ENCODE measurements around the gene SIK2. TPM values are rescaled to one million over a fixed set of nuclear protein-coding genes. Genes with fewer than 3 reads are reported as not detected.
A peak's percentile ranks its signal among the peaks of the same experiment; 100 is the strongest.

Gene SIK2
- total and polyA plus RNA-seq, 2 donors (not counting 3 experiments of a cell fraction or from before 2014, with no cell fraction given): 14.6 to 17.1 TPM

DNA sequence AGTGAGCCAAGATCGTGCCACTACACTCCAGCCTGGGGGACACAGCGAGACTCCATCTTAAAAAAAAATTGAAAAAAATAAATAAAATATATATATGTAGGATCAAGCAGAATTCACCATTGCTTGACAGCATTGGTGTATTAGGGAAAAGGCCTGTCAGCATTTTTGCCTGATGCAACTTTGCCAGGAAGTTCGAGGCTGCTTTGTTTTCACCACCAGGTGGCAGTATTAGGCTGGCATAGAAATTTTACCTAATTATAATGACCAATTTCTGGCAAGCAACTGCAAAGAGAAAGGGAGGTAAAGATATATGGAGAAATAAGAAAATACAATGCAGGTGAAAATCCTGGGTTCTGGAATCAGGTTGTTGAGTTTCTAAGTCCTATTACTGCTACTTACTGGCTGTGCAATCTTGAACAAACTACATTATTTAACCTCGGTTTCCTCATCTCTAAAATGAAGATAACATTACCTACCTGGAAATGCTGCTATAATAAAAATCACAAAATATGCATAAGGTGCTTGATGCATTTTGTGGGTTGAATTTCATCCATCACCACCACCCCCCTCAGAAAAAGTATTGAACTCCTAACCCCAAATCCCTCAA lies 37.0 kb upstream of the SIK2 start:
- BruUV-seq (replicated peaks): no TSS peak
- dilution Hi-C loops (cut with MboI; ENCODE audit: extremely low pct_ligation_motif_present, low sequenced_read_pairs): no loop called here
- FAIRE-seq (peak; percentile 84), DNase-seq (ENCODE audit: low read depth, low spot score) (peak; percentile 77)
- ChIA-PET CTCF (interaction anchor here (0.7 to 1.8 kb wide), 9 partner anchors 32 to 282 kb away, joined by 3 to 29 read pairs (median 3); no protein-coding TSS in a partner anchor), POLR2A (interaction anchor here (0.6 kb wide), 1 partner anchor 32 kb away, joined by 3 read pairs; no protein-coding TSS in a partner anchor)
- Histone ChIP-seq H2AFZ (ENCODE audit: low read depth, low read length) (no peak overlapping the region), H3K4me3 (replicated peaks in 1 of 3; ENCODE audit: insufficient read depth in 1 of 3, low read depth in 1 of 3, low read length in 3 of 3) (no peak overlapping the region), H3K36me3 (ENCODE audit: control insufficient read depth in 2 of 2, extremely low read depth in 1 of 2, insufficient read depth in 2 of 2, low read length in 2 of 2) (no peaks in the 10 kb centered on the region), H3K4me1 (ENCODE audit: control insufficient read depth, extremely low read depth, insufficient read depth, low read length) (no peaks in the 10 kb centered on the region), H3K9me1 (replicated peaks; ENCODE audit: control insufficient read depth, extremely low read depth, insufficient read depth, low read length) (no peaks in the 10 kb centered on the region), H3K27ac (ENCODE audit: insufficient read depth, low read depth, low read length) (no peak overlapping the region), H3K79me2 (ENCODE audit: control insufficient read depth, insufficient read depth, low read length) (no peaks in the 10 kb centered on the region), H4K20me1 (replicated peaks; ENCODE audit: control insufficient read depth, extremely low read depth, insufficient read depth, low read length) (no peaks in the 10 kb centered on the region), H3K27me3 (ENCODE audit: control insufficient read depth in 2 of 2, insufficient read depth in 2 of 2, low read length in 2 of 2) (no peaks in the 10 kb centered on the region), H3K9me3 (replicated peaks; ENCODE audit: control insufficient read depth, insufficient read depth, low read length) (no peaks in the 10 kb centered on the region), H3K9ac (replicated peaks; ENCODE audit: extremely low read depth, insufficient read depth, low read length) (no peak overlapping the region), H3K4me2 (ENCODE audit: insufficient read depth, low read length) (no peak overlapping the region)
- intact Hi-C loops (cut with micrococcal nuclease): loop anchor here (1.0 kb wide), 3 partner anchors 37 to 276 kb away; partner anchors contain the start of gene SIK2
- no peak for TF ChIP-seq FOS (IDR thresholded peaks at IDR 0.05; ENCODE audit: borderline replicate concordance, insufficient read depth, low read length)
- TF ChIP-seq POLR2AphosphoS5 (IDR thresholded peaks at IDR 0.05; ENCODE audit: insufficient read depth, low read depth, low read length): no peak
- TF ChIP-seq, protein P1, sequence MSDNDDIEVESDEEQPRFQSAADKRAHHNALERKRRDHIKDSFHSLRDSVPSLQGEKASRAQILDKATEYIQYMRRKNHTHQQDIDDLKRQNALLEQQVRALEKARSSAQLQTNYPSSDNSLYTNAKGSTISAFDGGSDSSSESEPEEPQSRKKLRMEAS (IDR thresholded peaks at IDR 0.05; ENCODE audit: insufficient read depth, insufficient read length): no peak
- TF ChIP-seq, protein P2, sequence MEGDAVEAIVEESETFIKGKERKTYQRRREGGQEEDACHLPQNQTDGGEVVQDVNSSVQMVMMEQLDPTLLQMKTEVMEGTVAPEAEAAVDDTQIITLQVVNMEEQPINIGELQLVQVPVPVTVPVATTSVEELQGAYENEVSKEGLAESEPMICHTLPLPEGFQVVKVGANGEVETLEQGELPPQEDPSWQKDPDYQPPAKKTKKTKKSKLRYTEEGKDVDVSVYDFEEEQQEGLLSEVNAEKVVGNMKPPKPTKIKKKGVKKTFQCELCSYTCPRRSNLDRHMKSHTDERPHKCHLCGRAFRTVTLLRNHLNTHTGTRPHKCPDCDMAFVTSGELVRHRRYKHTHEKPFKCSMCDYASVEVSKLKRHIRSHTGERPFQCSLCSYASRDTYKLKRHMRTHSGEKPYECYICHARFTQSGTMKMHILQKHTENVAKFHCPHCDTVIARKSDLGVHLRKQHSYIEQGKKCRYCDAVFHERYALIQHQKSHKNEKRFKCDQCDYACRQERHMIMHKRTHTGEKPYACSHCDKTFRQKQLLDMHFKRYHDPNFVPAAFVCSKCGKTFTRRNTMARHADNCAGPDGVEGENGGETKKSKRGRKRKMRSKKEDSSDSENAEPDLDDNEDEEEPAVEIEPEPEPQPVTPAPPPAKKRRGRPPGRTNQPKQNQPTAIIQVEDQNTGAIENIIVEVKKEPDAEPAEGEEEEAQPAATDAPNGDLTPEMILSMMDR (IDR thresholded peaks at IDR 0.05; ENCODE audit: extremely low read depth in 1 of 2, insufficient read depth in 1 of 2, low read depth in 1 of 2, low read length in 2 of 2): peak; percentile 62 to 74
- no peak for TF ChIP-seq EZH2 (IDR thresholded peaks at IDR 0.05; ENCODE audit: borderline replicate concordance, low read depth, low read length, severe bottlenecking)
